Measurements from ENCODE around the gene RAI1.

RAI1 gene

DNA sequence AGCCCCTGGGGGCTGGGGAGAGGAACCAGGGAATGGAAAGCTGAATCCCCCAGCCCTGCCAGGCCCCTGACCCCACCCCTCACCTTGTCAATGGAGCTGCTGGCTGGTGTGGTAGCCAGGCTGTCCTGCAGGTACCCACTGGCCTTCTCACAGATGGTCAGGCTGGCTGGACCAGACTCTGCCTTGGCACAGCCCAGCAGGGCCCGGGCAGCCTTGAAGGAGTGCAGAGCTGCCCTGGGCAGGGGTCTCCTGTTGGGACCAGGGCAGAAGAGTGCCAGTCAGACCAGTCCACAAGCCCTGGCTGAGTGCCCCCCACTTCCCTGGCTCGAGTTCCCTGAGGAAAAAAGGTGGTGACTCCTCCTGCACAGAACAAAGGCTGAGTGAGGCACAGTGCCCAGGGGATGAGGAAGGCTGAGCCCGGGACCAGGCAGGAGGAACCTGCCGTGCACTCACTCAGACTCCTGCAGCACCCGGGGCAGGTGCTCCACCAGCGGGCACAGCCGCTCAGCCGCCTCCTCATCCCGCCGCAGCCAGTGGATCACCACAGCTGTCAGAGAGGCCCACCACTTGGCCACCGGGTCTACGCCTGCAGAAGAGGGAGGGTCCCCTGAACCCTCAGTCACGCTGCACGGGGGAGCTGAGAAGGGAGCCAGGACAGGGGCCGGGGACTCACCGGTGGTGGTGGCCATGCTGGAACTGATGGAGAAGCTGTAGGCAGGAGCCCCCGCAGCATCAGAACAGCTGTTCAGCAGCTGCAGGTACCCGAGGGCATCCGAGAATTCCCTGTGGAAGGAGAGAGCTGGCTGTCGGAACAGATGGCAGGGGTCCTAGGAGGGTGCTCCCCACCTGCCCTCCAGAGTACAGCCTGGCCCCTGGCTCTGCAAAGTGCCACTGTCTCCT lies 133.2 kb downstream of the RAI1 start:
- in situ Hi-C loops (cut with HindIII; ENCODE audit: low pct_ligation_motif_present, low sequenced_read_pairs) = no loop called here
- H3K27me3 ChIP-seq (replicated peaks) = no peaks in the 10 kb centered on the region
- H3K4me3 ChIP-seq (ENCODE audit: low read depth, low read length) = no peak overlapping the region
- TF ChIP-seq, protein P1, sequence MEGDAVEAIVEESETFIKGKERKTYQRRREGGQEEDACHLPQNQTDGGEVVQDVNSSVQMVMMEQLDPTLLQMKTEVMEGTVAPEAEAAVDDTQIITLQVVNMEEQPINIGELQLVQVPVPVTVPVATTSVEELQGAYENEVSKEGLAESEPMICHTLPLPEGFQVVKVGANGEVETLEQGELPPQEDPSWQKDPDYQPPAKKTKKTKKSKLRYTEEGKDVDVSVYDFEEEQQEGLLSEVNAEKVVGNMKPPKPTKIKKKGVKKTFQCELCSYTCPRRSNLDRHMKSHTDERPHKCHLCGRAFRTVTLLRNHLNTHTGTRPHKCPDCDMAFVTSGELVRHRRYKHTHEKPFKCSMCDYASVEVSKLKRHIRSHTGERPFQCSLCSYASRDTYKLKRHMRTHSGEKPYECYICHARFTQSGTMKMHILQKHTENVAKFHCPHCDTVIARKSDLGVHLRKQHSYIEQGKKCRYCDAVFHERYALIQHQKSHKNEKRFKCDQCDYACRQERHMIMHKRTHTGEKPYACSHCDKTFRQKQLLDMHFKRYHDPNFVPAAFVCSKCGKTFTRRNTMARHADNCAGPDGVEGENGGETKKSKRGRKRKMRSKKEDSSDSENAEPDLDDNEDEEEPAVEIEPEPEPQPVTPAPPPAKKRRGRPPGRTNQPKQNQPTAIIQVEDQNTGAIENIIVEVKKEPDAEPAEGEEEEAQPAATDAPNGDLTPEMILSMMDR (IDR thresholded peaks at IDR 0.05; ENCODE audit: low read depth, low read length, missing control alignments) = no peak
- peaks cover 72% of the 10 kb centered on the region for H3K36me3 ChIP-seq (replicated peaks)
- no peak for DNase-seq
- no peak overlapping the region for H3K27ac ChIP-seq

- in situ Hi-C loops (cut with HindIII; ENCODE audit: low pct_ligation_motif_present, low sequenced_read_pairs) = no loop called here
- no peaks in the 10 kb centered on the region for H3K27me3 ChIP-seq (replicated peaks)
- DNase-seq = no peak
- no peak overlapping the region for H3K27ac ChIP-seq
- TF ChIP-seq, protein P1 (IDR thresholded peaks at IDR 0.05; ENCODE audit: low read depth, low read length, missing control alignments) = no peak
- no peak overlapping the region for H3K4me3 ChIP-seq (ENCODE audit: low read depth, low read length)
- H3K36me3 ChIP-seq (replicated peaks) = peaks cover 74% of the 10 kb centered on the region
These were observed 133.8 kb downstream of the RAI1 start for GRCh38 chr17:17815062-17815406.

GRCh38 chr17:17815436-17816200 lies 134.4 kb downstream of the RAI1 start:
- H3K27me3 ChIP-seq (replicated peaks) = no peaks in the 10 kb centered on the region
- no peak overlapping the region for H3K4me3 ChIP-seq (ENCODE audit: low read depth, low read length)
- TF ChIP-seq, protein P1 (IDR thresholded peaks at IDR 0.05; ENCODE audit: low read depth, low read length, missing control alignments) = no peak
- DNase-seq = no peak
- H3K36me3 ChIP-seq (replicated peaks) = peaks cover 74% of the 10 kb centered on the region
- H3K27ac ChIP-seq = no peak overlapping the region
- in situ Hi-C loops (cut with HindIII; ENCODE audit: low pct_ligation_motif_present, low sequenced_read_pairs) = no loop called here

- DNase-seq = no peak
- Histone ChIP-seq H3K27me3 (replicated peaks) (no peaks in the 10 kb centered on the region), H3K4me3 (ENCODE audit: low read depth, low read length) (no peak overlapping the region), H3K27ac (no peak overlapping the region), H3K36me3 (replicated peaks) (peaks cover 71% of the 10 kb centered on the region)
- in situ Hi-C loops (cut with HindIII; ENCODE audit: low pct_ligation_motif_present, low sequenced_read_pairs) = no loop called here
- TF ChIP-seq, protein P1 (IDR thresholded peaks at IDR 0.05; ENCODE audit: low read depth, low read length, missing control alignments) = no peak
These were observed 135.1 kb downstream of the RAI1 start for GRCh38 chr17:17816240-17816814.

- no peak for DNase-seq
- H3K4me3 ChIP-seq (ENCODE audit: low read depth, low read length) = no peak overlapping the region
- no peaks in the 10 kb centered on the region for H3K27me3 ChIP-seq (replicated peaks)
- no peak overlapping the region for H3K27ac ChIP-seq
- peaks cover 68% of the 10 kb centered on the region for H3K36me3 ChIP-seq (replicated peaks)
- in situ Hi-C loops (cut with HindIII; ENCODE audit: low pct_ligation_motif_present, low sequenced_read_pairs) = no loop called here
- TF ChIP-seq, protein P1 (IDR thresholded peaks at IDR 0.05; ENCODE audit: low read depth, low read length, missing control alignments) = peak; percentile 50
These were observed 135.7 kb downstream of the RAI1 start for GRCh38 chr17:17816831-17817551.
